ENCODE results near the gene NCAPG2.

Gene NCAPG2

GRCh38 chr7:158733775-158734494 lies 29.3 kb upstream of the NCAPG2 start:
- peak; percentile 48 for DNase-seq

GRCh38 chr7:158733220-158733519 lies 28.6 kb upstream of the NCAPG2 start:
- no peak for DNase-seq

GRCh38 chr7:158732494-158733219 lies 28.1 kb upstream of the NCAPG2 start:
- no peak for DNase-seq

GRCh38 chr7:158731761-158732160 lies 27.2 kb upstream of the NCAPG2 start:
- no peak for DNase-seq

GRCh38 chr7:158730383-158731346 lies 26.1 kb upstream of the NCAPG2 start:
- peak; percentile 11 for DNase-seq

GRCh38 chr7:158729646-158730382 lies 25.2 kb upstream of the NCAPG2 start:
- peak; percentile 45 for DNase-seq

- peak; percentile 21 for DNase-seq
Observed at GRCh38 chr7:158728911-158729645, 24.5 kb upstream of the NCAPG2 start.

GRCh38 chr7:158727690-158728089 lies 23.1 kb upstream of the NCAPG2 start:
- no peak for DNase-seq

GRCh38 chr7:158726277-158726807 lies 21.7 kb upstream of the NCAPG2 start:
- no peak for DNase-seq

- no peak for DNase-seq
Observed at GRCh38 chr7:158725506-158725800, 20.8 kb upstream of the NCAPG2 start.

GRCh38 chr7:158724658-158725505 lies 20.3 kb upstream of the NCAPG2 start:
- no peak for DNase-seq

GRCh38 chr7:158723714-158724385 lies 19.2 kb upstream of the NCAPG2 start:
- no peak for DNase-seq

GRCh38 chr7:158723266-158723665 lies 18.7 kb upstream of the NCAPG2 start:
- DNase-seq, result no peak

- DNase-seq, result no peak
Observed at GRCh38 chr7:158722574-158723237, 18.1 kb upstream of the NCAPG2 start.

- DNase-seq, result no peak
Observed at GRCh38 chr7:158720112-158720511, 15.5 kb upstream of the NCAPG2 start.

GRCh38 chr7:158716802-158717201 lies 12.2 kb upstream of the NCAPG2 start:
- no peak for DNase-seq

- DNase-seq, result no peak
Observed at GRCh38 chr7:158710651-158711102, 6.1 kb upstream of the NCAPG2 start.

GRCh38 chr7:158707610-158708009 lies 3.0 kb upstream of the NCAPG2 start:
- no peak for DNase-seq

GRCh38 chr7:158706710-158707590 lies 2.3 kb upstream of the NCAPG2 start:
- DNase-seq, result no peak

All from activated CD8-positive, alpha-beta memory T cell treated with anti-CD3 and anti-CD28 coated beads for 24 hours (primary cell).